HT1080 (cell line): ENCODE data around the gene MAD2L1BP. TPM values are rescaled to one million over a fixed set of nuclear protein-coding genes. Genes with fewer than 3 reads are reported as not detected.

Source experiments
- DNase-seq: peaks from one replicate; pipeline ENCODE4 v3.0.0-alpha.2; 2015; ENCODE audit warnings: low read depth
- total RNA-seq: library from RNA; depleted of rRNA; stranded (reverse); fragments of >200 nt; shearing (Covaris generic); gene quantifications from 2 replicates; pipeline ENCODE4 v1.2.3, GENCODE V29; 2014

Gene MAD2L1BP
- total RNA-seq, 1 experiment from 2014 or later, result 35.2 TPM

GRCh38 chr6:43666196-43666920 lies 30.7 kb downstream of the MAD2L1BP start:
- no peak for DNase-seq

- DNase-seq, result peak; percentile 71
These were observed 31.9 kb downstream of the MAD2L1BP start for GRCh38 chr6:43667245-43668150.

GRCh38 chr6:43668151-43669028 lies 32.8 kb downstream of the MAD2L1BP start:
- DNase-seq, result peak; percentile 52

GRCh38 chr6:43669050-43669921 lies 33.6 kb downstream of the MAD2L1BP start:
- no peak for DNase-seq

- no peak for DNase-seq
These were observed 34.4 kb downstream of the MAD2L1BP start for GRCh38 chr6:43669922-43670622.

- no peak for DNase-seq
These were observed 35.0 kb downstream of the MAD2L1BP start for GRCh38 chr6:43670623-43670986.

GRCh38 chr6:43671011-43671800 lies 35.6 kb downstream of the MAD2L1BP start:
- no peak for DNase-seq

- no peak for DNase-seq
These were observed 36.4 kb downstream of the MAD2L1BP start for GRCh38 chr6:43671801-43672690.

GRCh38 chr6:43673444-43674084 lies 37.9 kb downstream of the MAD2L1BP start:
- no peak for DNase-seq

- DNase-seq, result no peak
These were observed 38.7 kb downstream of the MAD2L1BP start for GRCh38 chr6:43674291-43674690.

GRCh38 chr6:43674921-43675320 lies 39.3 kb downstream of the MAD2L1BP start:
- no peak for DNase-seq

GRCh38 chr6:43676962-43677606 lies 41.4 kb downstream of the MAD2L1BP start:
- DNase-seq, result no peak

GRCh38 chr6:43677759-43678158 lies 42.1 kb downstream of the MAD2L1BP start:
- no peak for DNase-seq

GRCh38 chr6:43678341-43678740 lies 42.7 kb downstream of the MAD2L1BP start:
- DNase-seq, result no peak

- no peak for DNase-seq
These were observed 43.4 kb downstream of the MAD2L1BP start for GRCh38 chr6:43679057-43679456.

GRCh38 chr6:43680308-43681200 lies 44.9 kb downstream of the MAD2L1BP start:
- DNase-seq, result no peak
